HepG2 (cell line): Measurements from ENCODE around the gene MAPK13. TPM values are rescaled to one million over a fixed set of nuclear protein-coding genes. Genes with fewer than 3 reads are reported as not detected.

ENCODE experiments used
- ATF7 ChIP-seq, 2 experiments: fragments of 450-650 bp in 1 of 2; sonication (generic) in 1 of 2; formaldehyde crosslinking in 1 of 2; IDR thresholded peaks; 2 replicates each; pipeline versions ENCODE4 v1.4.0 to v1.6.1; 2016 to 2020; ENCODE audit warnings: antibody characterized with exemption in 1 of 2, mild to moderate bottlenecking in 1 of 2, missing genetic modification reagents in 1 of 2
- GZF1 ChIP-seq: sonication (generic); formaldehyde crosslinking; IDR thresholded peaks from 2 replicates; pipeline ENCODE4 v1.5.1; 2020; ENCODE audit warnings: mild to moderate bottlenecking, missing genetic modification reagents
- NR2C2 ChIP-seq: sonication (generic); formaldehyde crosslinking; IDR thresholded peaks from 2 replicates; pipeline ENCODE4 v1.4.0; 2020; ENCODE audit warnings: missing genetic modification reagents, mild to moderate bottlenecking, moderate library complexity, borderline replicate concordance
- RAD21 ChIP-seq: fragments of 450-650 bp; formaldehyde crosslinking; IDR thresholded peaks from 2 replicates; pipeline ENCODE4 v1.5.0; 2020; ENCODE audit warnings: mild to moderate bottlenecking
- SMYD3 ChIP-seq: sonication (generic); formaldehyde crosslinking; IDR thresholded peaks from 2 replicates; pipeline ENCODE4 v1.8.1; 2023; ENCODE audit warnings: mild to moderate bottlenecking, missing genetic modification reagents
- ZFP37 ChIP-seq: sonication (generic); formaldehyde crosslinking; IDR thresholded peaks from 2 replicates; pipeline ENCODE4 v1.4.0; 2020; ENCODE audit warnings: missing genetic modification reagents, borderline replicate concordance
- ZMYM3 ChIP-seq: sonication (generic); formaldehyde crosslinking; IDR thresholded peaks from 2 replicates; pipeline ENCODE4 v1.5.1; 2020; ENCODE audit warnings: mild to moderate bottlenecking, missing genetic modification reagents
- ZNF138 ChIP-seq: sonication (generic); formaldehyde crosslinking; IDR thresholded peaks from 2 replicates; pipeline ENCODE4 v1.5.0; 2020; ENCODE audit warnings: mild to moderate bottlenecking, low read depth, missing genetic modification reagents
- ZNF232 ChIP-seq: sonication (generic); formaldehyde crosslinking; IDR thresholded peaks from 2 replicates; pipeline ENCODE4 v1.4.0; 2020; ENCODE audit warnings: missing genetic modification reagents, borderline replicate concordance
- ZNF577 ChIP-seq: sonication (generic); formaldehyde crosslinking; IDR thresholded peaks from 2 replicates; pipeline ENCODE4 v1.4.0; 2020; ENCODE audit warnings: mild to moderate bottlenecking, low read depth, missing genetic modification reagents, borderline replicate concordance
- ZNF766 ChIP-seq: sonication (generic); formaldehyde crosslinking; IDR thresholded peaks from 2 replicates; pipeline ENCODE4 v1.5.0; 2020; ENCODE audit warnings: missing genetic modification reagents, borderline replicate concordance
- polyA plus RNA-seq, 8 experiments: library from polyadenylated mRNA; depleted of rRNA in 3 of 8; stranded (reverse) in 7 of 8; unstranded in 1 of 8; fragments of >200 nt; fragmentation: Illumina TruSeq in 4 of 8; extraction: Trizol in 4 of 8; gene quantifications; 2 replicates each; pipeline versions ENCODE4 v1.2.1 to v1.2.3, GENCODE V29; 2011 to 2016; ENCODE audit warnings: low read depth in 4 of 8, missing spikeins in 1 of 8, mixed read lengths in 1 of 8; ENCODE audit not compliant: insufficient read depth in 1 of 8
- total RNA-seq, 5 experiments: library from RNA; depleted of rRNA; stranded (reverse); fragments of >200 nt; fragmentation: Illumina TruSeq; extraction: Trizol; gene quantifications; 2 replicates each; pipeline ENCODE4 v1.2.3, GENCODE V29; 2016; ENCODE audit warnings: low read depth in 1 of 5
- TF ChIP-seq, protein P1 (sequence below): sonication (generic); formaldehyde crosslinking; IDR thresholded peaks from 2 replicates; pipeline ENCODE4 v1.8.0; 2022; ENCODE audit warnings: low read depth, missing genetic modification reagents
- TF ChIP-seq, protein P2 (sequence below): sonication (generic); formaldehyde crosslinking; IDR thresholded peaks from 2 replicates; pipeline ENCODE4 v1.5.0; 2020; ENCODE audit warnings: missing genetic modification reagents, mild to moderate bottlenecking, borderline replicate concordance
- TF ChIP-seq, protein P3 (sequence below): sonication (generic); formaldehyde crosslinking; IDR thresholded peaks from 2 replicates; pipeline ENCODE4 v1.4.0; 2020; ENCODE audit warnings: mild to moderate bottlenecking, missing genetic modification reagents
- TF ChIP-seq, protein P4 (sequence below): sonication (generic); formaldehyde crosslinking; IDR thresholded peaks from 2 replicates; pipeline ENCODE4 v1.4.0; 2020; ENCODE audit warnings: low read depth, mild to moderate bottlenecking, missing genetic modification reagents
- TF ChIP-seq, protein P5 (sequence below): sonication (generic); formaldehyde crosslinking; IDR thresholded peaks from 2 replicates; pipeline ENCODE4 v1.5.0; 2020; ENCODE audit warnings: missing genetic modification reagents
- TF ChIP-seq, protein P6 (sequence below): sonication (generic); formaldehyde crosslinking; IDR thresholded peaks from 2 replicates; pipeline ENCODE4 v1.4.0; 2020; ENCODE audit warnings: mild to moderate bottlenecking, missing genetic modification reagents, borderline replicate concordance

Gene MAPK13
- total and polyA plus RNA-seq, 2 of the 13 experiments (the other 11 are each of a cell fraction or from before 2014, with no cell fraction given): 12.7 to 43.4 TPM

DNA sequence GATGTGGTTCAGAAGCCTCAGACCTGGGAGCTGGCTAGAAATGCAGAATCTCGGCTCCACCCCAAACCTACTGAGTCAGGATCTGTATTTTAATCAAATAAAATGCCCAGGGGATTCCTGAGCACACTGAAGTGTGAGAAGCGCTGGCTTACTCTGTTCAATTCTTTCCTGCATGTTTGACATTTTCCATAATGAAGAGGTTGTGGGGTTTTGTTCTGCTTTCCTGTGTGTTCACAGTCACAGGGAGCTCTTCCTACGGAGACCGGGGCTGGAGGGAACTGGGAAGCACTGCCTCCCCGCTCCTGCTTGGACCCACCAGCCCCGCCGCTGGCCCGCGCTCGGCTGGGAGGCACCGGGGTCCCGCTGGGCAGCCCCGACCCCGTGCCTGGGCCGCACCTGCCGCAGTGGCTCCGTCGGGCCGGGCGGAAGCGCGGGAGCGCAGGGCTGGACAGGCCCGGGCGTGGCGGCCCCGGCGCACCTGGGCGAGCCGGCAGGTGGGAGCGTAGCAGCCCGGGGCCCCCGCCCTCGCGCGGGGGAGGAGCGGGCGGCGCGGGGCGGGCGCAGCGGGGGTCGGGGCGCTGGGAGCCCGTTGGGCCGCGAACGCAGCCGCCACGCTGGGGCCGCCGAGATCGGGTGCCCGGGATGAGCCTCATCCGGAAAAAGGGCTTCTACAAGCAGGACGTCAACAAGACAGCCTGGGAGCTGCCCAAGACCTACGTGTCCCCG is at the start of gene MAPK13 (continued):
- TF ChIP-seq, protein P1, sequence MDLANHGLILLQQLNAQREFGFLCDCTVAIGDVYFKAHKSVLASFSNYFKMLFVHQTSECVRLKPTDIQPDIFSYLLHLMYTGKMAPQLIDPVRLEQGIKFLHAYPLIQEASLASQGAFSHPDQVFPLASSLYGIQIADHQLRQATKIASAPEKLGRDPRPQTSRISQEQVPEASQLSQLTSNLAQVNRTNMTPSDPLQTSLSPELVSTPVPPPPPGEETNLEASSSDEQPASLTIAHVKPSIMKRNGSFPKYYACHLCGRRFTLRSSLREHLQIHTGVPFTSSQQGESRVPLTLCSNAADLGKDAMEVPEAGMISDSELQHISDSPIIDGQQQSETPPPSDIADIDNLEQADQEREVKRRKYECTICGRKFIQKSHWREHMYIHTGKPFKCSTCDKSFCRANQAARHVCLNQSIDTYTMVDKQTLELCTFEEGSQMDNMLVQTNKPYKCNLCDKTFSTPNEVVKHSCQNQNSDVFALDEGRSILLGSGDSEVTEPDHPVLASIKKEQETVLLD (CRISPR knock-in tag): peak; percentile 54; the same call in 1 of the 2 replicates
- TF ChIP-seq ZNF232 (CRISPR knock-in tag) (no peak), ZMYM3 (CRISPR knock-in tag) (no peak), ZNF766 (CRISPR knock-in tag) (no peak), NR2C2 (CRISPR knock-in tag) (no peak; the same call in 1 of the 2 replicates), SMYD3 (CRISPR knock-in tag) (no peak), ZNF138 (CRISPR knock-in tag) (0 out of 2 replicates have a peak, but pooled peaks have one; percentile 26), ATF7 (IDR thresholded peaks at IDR 0.05) (no peak), ATF7 (CRISPR knock-in tag; IDR thresholded peaks at IDR 0.05) (no peak), GZF1 (CRISPR knock-in tag) (no peak), RAD21 (no peak), ZNF577 (CRISPR knock-in tag) (no peak), ZFP37 (CRISPR knock-in tag) (no peak)
- TF ChIP-seq, protein P2, sequence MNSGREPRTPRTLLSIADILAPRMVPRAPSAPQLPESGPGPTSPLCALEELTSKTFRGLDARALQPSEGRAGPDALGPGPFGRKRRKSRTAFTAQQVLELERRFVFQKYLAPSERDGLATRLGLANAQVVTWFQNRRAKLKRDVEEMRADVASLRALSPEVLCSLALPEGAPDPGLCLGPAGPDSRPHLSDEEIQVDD (CRISPR knock-in tag): no peak
- TF ChIP-seq, protein P3, sequence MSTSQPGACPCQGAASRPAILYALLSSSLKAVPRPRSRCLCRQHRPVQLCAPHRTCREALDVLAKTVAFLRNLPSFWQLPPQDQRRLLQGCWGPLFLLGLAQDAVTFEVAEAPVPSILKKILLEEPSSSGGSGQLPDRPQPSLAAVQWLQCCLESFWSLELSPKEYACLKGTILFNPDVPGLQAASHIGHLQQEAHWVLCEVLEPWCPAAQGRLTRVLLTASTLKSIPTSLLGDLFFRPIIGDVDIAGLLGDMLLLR (CRISPR knock-in tag): 0 out of 2 replicates have a peak, but pooled peaks have one; percentile 27
- TF ChIP-seq, protein P4, sequence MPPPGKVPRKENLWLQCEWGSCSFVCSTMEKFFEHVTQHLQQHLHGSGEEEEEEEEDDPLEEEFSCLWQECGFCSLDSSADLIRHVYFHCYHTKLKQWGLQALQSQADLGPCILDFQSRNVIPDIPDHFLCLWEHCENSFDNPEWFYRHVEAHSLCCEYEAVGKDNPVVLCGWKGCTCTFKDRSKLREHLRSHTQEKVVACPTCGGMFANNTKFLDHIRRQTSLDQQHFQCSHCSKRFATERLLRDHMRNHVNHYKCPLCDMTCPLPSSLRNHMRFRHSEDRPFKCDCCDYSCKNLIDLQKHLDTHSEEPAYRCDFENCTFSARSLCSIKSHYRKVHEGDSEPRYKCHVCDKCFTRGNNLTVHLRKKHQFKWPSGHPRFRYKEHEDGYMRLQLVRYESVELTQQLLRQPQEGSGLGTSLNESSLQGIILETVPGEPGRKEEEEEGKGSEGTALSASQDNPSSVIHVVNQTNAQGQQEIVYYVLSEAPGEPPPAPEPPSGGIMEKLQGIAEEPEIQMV (CRISPR knock-in tag): no peak
- TF ChIP-seq, protein P5, sequence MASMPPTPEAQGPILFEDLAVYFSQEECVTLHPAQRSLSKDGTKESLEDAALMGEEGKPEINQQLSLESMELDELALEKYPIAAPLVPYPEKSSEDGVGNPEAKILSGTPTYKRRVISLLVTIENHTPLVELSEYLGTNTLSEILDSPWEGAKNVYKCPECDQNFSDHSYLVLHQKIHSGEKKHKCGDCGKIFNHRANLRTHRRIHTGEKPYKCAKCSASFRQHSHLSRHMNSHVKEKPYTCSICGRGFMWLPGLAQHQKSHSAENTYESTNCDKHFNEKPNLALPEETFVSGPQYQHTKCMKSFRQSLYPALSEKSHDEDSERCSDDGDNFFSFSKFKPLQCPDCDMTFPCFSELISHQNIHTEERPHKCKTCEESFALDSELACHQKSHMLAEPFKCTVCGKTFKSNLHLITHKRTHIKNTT (CRISPR knock-in tag): no peak
- TF ChIP-seq, protein P6, sequence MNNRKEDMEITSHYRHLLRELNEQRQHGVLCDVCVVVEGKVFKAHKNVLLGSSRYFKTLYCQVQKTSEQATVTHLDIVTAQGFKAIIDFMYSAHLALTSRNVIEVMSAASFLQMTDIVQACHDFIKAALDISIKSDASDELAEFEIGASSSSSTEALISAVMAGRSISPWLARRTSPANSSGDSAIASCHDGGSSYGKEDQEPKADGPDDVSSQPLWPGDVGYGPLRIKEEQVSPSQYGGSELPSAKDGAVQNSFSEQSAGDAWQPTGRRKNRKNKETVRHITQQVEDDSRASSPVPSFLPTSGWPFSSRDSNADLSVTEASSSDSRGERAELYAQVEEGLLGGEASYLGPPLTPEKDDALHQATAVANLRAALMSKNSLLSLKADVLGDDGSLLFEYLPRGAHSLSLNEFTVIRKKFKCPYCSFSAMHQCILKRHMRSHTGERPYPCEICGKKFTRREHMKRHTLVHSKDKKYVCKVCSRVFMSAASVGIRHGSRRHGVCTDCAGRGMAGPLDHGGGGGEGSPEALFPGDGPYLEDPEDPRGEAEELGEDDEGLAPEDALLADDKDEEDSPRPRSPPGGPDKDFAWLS: no peak
